H1 (cell line): ENCODE results near the gene LRRC32. TPM values are rescaled to one million over a fixed set of nuclear protein-coding genes. Genes with fewer than 3 reads are reported as not detected.

ENCODE experiments used
- CTCF ChIA-PET: fragments of 300-600 bp; sonication (Branson Sonifier 250); formaldehyde crosslinking; loops from one replicate; lab custom pipeline; 2021; ENCODE audit not compliant: partially characterized antibody; lab: Charles Lee
- POLR2A ChIA-PET: fragments of 300-600 bp; sonication (Branson Sonifier 250); formaldehyde crosslinking; loops from one replicate; lab custom pipeline; 2021; ENCODE audit warnings: inconsistent platforms; ENCODE audit not compliant: partially characterized antibody; lab: Charles Lee
- DNase-seq, 2 experiments: peaks; one replicate each; pipeline versions ENCODE4 v3.0.0 to v3.0.0-alpha.2; 2010 to 2022; ENCODE audit warnings: low spot score in 2 of 2, low read depth in 1 of 2, mixed read lengths in 1 of 2
- FAIRE-seq: peaks from 2 replicates; lab custom pipeline; 2011; peaks lifted over from hg19 to GRCh38; lab: Jason Lieb, UNC
- H2AFZ ChIP-seq: 2 replicates; pipeline ENCODE4 v1.8.1; 2012; ENCODE audit warnings: low read length, inconsistent platforms
- H2AK5ac ChIP-seq: 2 replicates; pipeline ENCODE4 v1.6.1; 2013; ENCODE audit warnings: low read depth, low read length
- H2BK120ac ChIP-seq: replicated peaks from 2 replicates; pipeline ENCODE3; 2013; ENCODE audit warnings: low read depth, low read length, inconsistent platforms
- H2BK12ac ChIP-seq: 2 replicates; pipeline ENCODE4 v1.6.1; 2013; ENCODE audit warnings: low read depth, low read length
- H2BK15ac ChIP-seq: 2 replicates; pipeline ENCODE4 v1.6.1; 2013; ENCODE audit warnings: low read length
- H2BK20ac ChIP-seq: 2 replicates; pipeline ENCODE4 v1.6.1; 2013; ENCODE audit warnings: low read length
- H2BK5ac ChIP-seq: 2 replicates; pipeline ENCODE4 v1.6.1; 2013; ENCODE audit warnings: low read depth, low read length
- H3K14ac ChIP-seq: 2 replicates; pipeline ENCODE4 v1.6.1; 2013; ENCODE audit warnings: inconsistent platforms; ENCODE audit not compliant: insufficient read length
- H3K18ac ChIP-seq: 2 replicates; pipeline ENCODE4 v1.6.1; 2013; ENCODE audit warnings: low read length; ENCODE audit errors: extremely low read depth
- H3K23ac ChIP-seq: 2 replicates; pipeline ENCODE4 v1.6.1; 2013; ENCODE audit warnings: inconsistent platforms; ENCODE audit not compliant: insufficient read length
- H3K23me2 ChIP-seq: 2 replicates; pipeline ENCODE4 v1.6.1; 2013; ENCODE audit warnings: low read depth, low read length
- H3K27ac ChIP-seq: 2 replicates; pipeline ENCODE4 v1.6.1; 2011; ENCODE audit warnings: low read depth, low read length, inconsistent platforms
- H3K27me3 ChIP-seq, 4 experiments: replicated peaks in 1 of 4; 1 replicate in 1 of 4; 2 replicates in 3 of 4; pipeline versions ENCODE4 v1.6.1 to v1.8.1; 2011 to 2013; ENCODE audit warnings: low read length in 3 of 4, mild to moderate bottlenecking in 3 of 4, inconsistent platforms in 2 of 4, mixed read lengths in 2 of 4, moderate library complexity in 1 of 4; ENCODE audit not compliant: control insufficient read depth in 3 of 4, insufficient read depth in 3 of 4; ENCODE audit errors: extremely low read depth in 1 of 4
- H3K36me3 ChIP-seq, 4 experiments: 2 replicates each; pipeline versions ENCODE4 v1.6.1 to v1.8.1; 2011 to 2013; ENCODE audit warnings: mild to moderate bottlenecking in 4 of 4, low read length in 3 of 4, moderate library complexity in 2 of 4, control low read depth in 1 of 4, inconsistent platforms in 1 of 4; ENCODE audit not compliant: insufficient read depth in 4 of 4, control insufficient read depth in 2 of 4
- H3K4ac ChIP-seq: replicated peaks from 2 replicates; pipeline ENCODE3; 2013; ENCODE audit warnings: low read length, low read depth, mixed read lengths, inconsistent platforms; ENCODE audit not compliant: insufficient read length
- H3K4me1 ChIP-seq, 4 experiments: replicated peaks in 1 of 4; 1 replicate in 1 of 4; 2 replicates in 3 of 4; pipeline versions ENCODE4 v1.6.1 to v1.8.1; 2011 to 2013; ENCODE audit warnings: low read length in 3 of 4, inconsistent platforms in 2 of 4, mixed read lengths in 1 of 4; ENCODE audit not compliant: insufficient read depth in 4 of 4, control insufficient read depth in 3 of 4
- H3K4me2 ChIP-seq, 2 experiments: 2 replicates each; pipeline versions ENCODE4 v1.6.1 to v1.8.1; 2011 to 2013; ENCODE audit warnings: low read depth in 2 of 2, low read length in 2 of 2, control low read depth in 1 of 2, inconsistent platforms in 1 of 2, mild to moderate bottlenecking in 1 of 2; ENCODE audit not compliant: insufficient read depth in 1 of 2
- H3K4me3 ChIP-seq, 4 experiments: fragments of 200-600, 300-600 bp in 1 of 4; sonication (generic), shearing (Covaris generic), sonication (Bioruptor Twin) in 1 of 4; 2 replicates each; pipeline versions ENCODE4 v1.5.1 to v1.8.1; 2011 to 2016; ENCODE audit warnings: low read length in 4 of 4, low read depth in 3 of 4, control low read depth in 2 of 4, inconsistent platforms in 2 of 4, mild to moderate bottlenecking in 2 of 4, mixed read lengths in 1 of 4, moderate library complexity in 1 of 4; ENCODE audit not compliant: insufficient read depth in 2 of 4; ENCODE audit errors: extremely low read depth in 1 of 4
- H3K56ac ChIP-seq: replicated peaks from 2 replicates; pipeline ENCODE3; 2013; ENCODE audit warnings: low read depth, mild to moderate bottlenecking, mixed read lengths, low read length, inconsistent platforms; ENCODE audit not compliant: insufficient read length
- H3K79me1 ChIP-seq: 2 replicates; pipeline ENCODE4 v1.6.1; 2013; ENCODE audit warnings: low read depth, low read length, control low read depth
- H3K79me2 ChIP-seq, 2 experiments: 2 replicates each; pipeline versions ENCODE4 v1.6.1 to v1.8.1; 2012 to 2013; ENCODE audit warnings: low read length in 2 of 2, mild to moderate bottlenecking in 2 of 2, inconsistent platforms in 1 of 2; ENCODE audit not compliant: insufficient read depth in 2 of 2, control insufficient read depth in 1 of 2
- H3K9ac ChIP-seq, 4 experiments: replicated peaks in 1 of 4; 1 replicate in 1 of 4; 2 replicates in 3 of 4; pipeline versions ENCODE4 v1.6.1 to v1.8.1; 2011 to 2013; ENCODE audit warnings: low read depth in 3 of 4, low read length in 3 of 4, control low read depth in 2 of 4, mild to moderate bottlenecking in 2 of 4, moderate library complexity in 2 of 4, inconsistent platforms in 1 of 4; ENCODE audit errors: extremely low read depth in 1 of 4
- H3K9me3 ChIP-seq, 2 experiments: 2 replicates each; pipeline versions ENCODE4 v1.6.1 to v1.8.1; 2012 to 2013; ENCODE audit warnings: mild to moderate bottlenecking in 2 of 2, moderate library complexity in 2 of 2, control low read depth in 1 of 2, inconsistent platforms in 1 of 2, low read depth in 1 of 2, low read length in 1 of 2, mixed read lengths in 1 of 2; ENCODE audit not compliant: insufficient read depth in 2 of 2
- H4K20me1 ChIP-seq, 2 experiments: replicated peaks in 1 of 2; 2 replicates each; pipeline versions ENCODE3 to v1.8.1; 2011 to 2013; ENCODE audit warnings: inconsistent platforms in 2 of 2, low read length in 2 of 2, mild to moderate bottlenecking in 1 of 2; ENCODE audit not compliant: insufficient read depth in 2 of 2, control insufficient read depth in 1 of 2
- H4K5ac ChIP-seq: 2 replicates; pipeline ENCODE4 v1.6.1; 2013; ENCODE audit warnings: low read length, low read depth, mixed read lengths, inconsistent platforms; ENCODE audit not compliant: insufficient read length
- H4K8ac ChIP-seq: 2 replicates; pipeline ENCODE4 v1.8.0; 2013; ENCODE audit warnings: mild to moderate bottlenecking, moderate library complexity, low read length, inconsistent platforms; ENCODE audit not compliant: insufficient read depth; ENCODE audit errors: extremely low read depth
- H4K91ac ChIP-seq: replicated peaks from 2 replicates; pipeline ENCODE3; 2013; ENCODE audit warnings: low read length, mixed read lengths, inconsistent platforms; ENCODE audit not compliant: insufficient read length
- KDM4A ChIP-seq: IDR thresholded peaks from one replicate; pipeline ENCODE4 v1.7.1; 2012; ENCODE audit warnings: low read depth, mild to moderate bottlenecking, moderate library complexity, low read length, inconsistent platforms; ENCODE audit not compliant: severe bottlenecking
- whole genome bisulfite sequencing, 2 experiments: shearing (Covaris generic) in 1 of 2; methylation state at CpG; one replicate each; pipeline versions ENCODE4 v1.1.6 to v1.1.7; 2013 to 2015; ENCODE audit warnings: low lambda C conversion rate in 2 of 2, mixed read lengths in 2 of 2, inconsistent platforms in 1 of 2, low coverage in 1 of 2, missing lambda C conversion rate in 1 of 2; ENCODE audit not compliant: insufficient replicate concordance in 2 of 2, insufficient coverage in 1 of 2, insufficient read length in 1 of 2; ENCODE audit errors: extremely low coverage in 1 of 2, missing lambda C conversion rate in 1 of 2; 5-methylcytosine and 5-hydroxymethylcytosine counted together
- polyA plus RNA-seq, 7 experiments: library from polyadenylated mRNA; depleted of rRNA in 3 of 7; stranded (reverse) in 5 of 7; unstranded in 2 of 7; fragments of >200 nt in 5 of 7; fragments of 200-250 nt in 2 of 7; gene quantifications; 1 replicate in 5 of 7; 2 replicates in 1 of 7; 4 replicates in 1 of 7; pipeline versions ENCODE4 v1.2.1 to v1.2.3, GENCODE V29; 2011 to 2013; ENCODE audit warnings: missing spikeins in 2 of 7, mixed read lengths in 2 of 7
- total RNA-seq: library from RNA; stranded (reverse); fragmentation: NEBNext Ultra II Directional; extraction: Animal tissue kit (Norgen Biotek cat#: 25700); gene quantifications from 2 replicates; pipeline ENCODE4 v1.2.1, GENCODE V29; 2021
- TF ChIP-seq, protein P1 (sequence below): IDR thresholded peaks from 2 replicates; pipeline ENCODE4 v1.6.1; 2012; ENCODE audit warnings: inconsistent platforms
- TF ChIP-seq, protein P2 (sequence below): IDR thresholded peaks from 2 replicates; pipeline ENCODE4 v1.6.1; 2012; ENCODE audit warnings: inconsistent platforms

Gene LRRC32
- total and polyA plus RNA-seq, 2 of the 8 experiments (the other 6 are each of a cell fraction or from before 2014, with no cell fraction given), result 0.99 to 1.9 TPM

DNA sequence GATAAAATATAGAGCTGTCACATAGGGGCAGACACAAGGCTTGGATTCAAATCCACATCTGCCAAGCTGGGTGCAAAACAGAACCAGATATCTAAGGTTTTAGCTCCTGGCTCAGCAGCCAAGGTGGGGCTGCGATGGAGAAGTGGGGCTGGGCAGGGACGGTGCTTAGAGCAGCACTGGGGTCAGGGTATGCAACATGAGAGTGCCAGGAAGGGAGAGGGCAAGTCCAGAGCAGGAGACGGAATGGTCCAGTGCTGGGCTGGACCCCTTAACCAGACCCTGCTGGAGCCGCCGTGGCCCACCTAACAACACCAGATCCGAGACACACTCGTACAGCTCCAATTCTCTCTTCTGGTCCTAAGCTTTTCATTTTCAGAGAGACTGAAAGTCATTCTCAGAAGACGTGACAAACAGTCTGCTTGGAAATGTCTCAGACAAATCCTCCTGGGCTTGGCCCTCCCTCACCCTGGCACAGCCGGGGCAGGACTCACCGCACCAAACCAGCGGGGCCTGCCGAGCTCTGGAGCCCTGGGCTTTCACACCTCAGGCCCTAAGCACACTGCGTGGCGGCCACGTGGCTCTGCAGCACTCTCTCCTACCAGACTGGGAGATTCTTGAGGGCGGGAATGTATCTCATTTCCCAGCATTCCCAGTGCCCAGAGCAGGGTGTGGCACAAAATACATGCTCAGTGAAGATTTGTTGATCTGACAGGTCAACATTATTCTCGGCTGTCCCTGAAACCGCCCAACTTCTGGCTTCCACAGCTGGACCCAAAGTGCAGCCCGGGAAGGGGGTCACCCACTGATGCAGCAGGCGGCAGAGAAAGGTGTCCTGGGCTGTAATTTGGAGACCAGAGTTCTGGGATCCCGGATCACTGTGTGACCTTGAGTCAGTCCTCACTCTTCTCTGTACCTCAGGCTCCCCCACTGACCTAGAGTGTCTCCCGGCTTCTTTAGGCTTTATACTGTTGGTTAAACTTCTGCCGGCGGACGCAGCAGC is 11.6 kb downstream of the LRRC32 start:
- FAIRE-seq, result no peak
- Histone ChIP-seq H2AK5ac (no peak overlapping the region), H2BK120ac (no peak overlapping the region), H4K20me1 (no peaks in the 10 kb centered on the region), H3K4ac (no peak overlapping the region), H3K4me2 (no peak overlapping the region), H4K5ac (no peak overlapping the region), H3K23me2 (no peaks in the 10 kb centered on the region), H3K4me3 (no peak overlapping the region), H4K8ac (peak overlapping the region; percentile 22; the same call in 1 of the 2 replicates), H4K91ac (no peak overlapping the region), H2BK20ac (no peak overlapping the region), H3K27me3 (no peaks in the 10 kb centered on the region; a peak in 1 of 7 replicates), H3K23ac (no peak overlapping the region), H3K4me1 (peaks cover 3 to 18% (median 6%) of the 10 kb centered on the region in 4 experiments), H3K9ac (no peak overlapping the region), H3K9me3 (no peaks in the 10 kb centered on the region), H3K79me2 (no peaks in the 10 kb centered on the region), H2BK12ac (no peak overlapping the region), H3K27ac (no peak overlapping the region), H3K14ac (no peak overlapping the region), H2BK15ac (no peak overlapping the region), H3K18ac (no peak overlapping the region), H2AFZ (no peak overlapping the region), H3K36me3 (no peaks in the 10 kb centered on the region), H3K56ac (no peak overlapping the region), H3K79me1 (no peaks in the 10 kb centered on the region), H2BK5ac (no peak overlapping the region)
- TF ChIP-seq, protein P1, sequence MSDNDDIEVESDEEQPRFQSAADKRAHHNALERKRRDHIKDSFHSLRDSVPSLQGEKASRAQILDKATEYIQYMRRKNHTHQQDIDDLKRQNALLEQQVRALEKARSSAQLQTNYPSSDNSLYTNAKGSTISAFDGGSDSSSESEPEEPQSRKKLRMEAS, result peak; percentile 58
- TF ChIP-seq KDM4A, result no peak
- TF ChIP-seq, protein P2, sequence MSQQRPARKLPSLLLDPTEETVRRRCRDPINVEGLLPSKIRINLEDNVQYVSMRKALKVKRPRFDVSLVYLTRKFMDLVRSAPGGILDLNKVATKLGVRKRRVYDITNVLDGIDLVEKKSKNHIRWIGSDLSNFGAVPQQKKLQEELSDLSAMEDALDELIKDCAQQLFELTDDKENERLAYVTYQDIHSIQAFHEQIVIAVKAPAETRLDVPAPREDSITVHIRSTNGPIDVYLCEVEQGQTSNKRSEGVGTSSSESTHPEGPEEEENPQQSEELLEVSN, result peak; percentile 84
- no peak for DNase-seq
- CTCF ChIA-PET, result interaction anchor here (0.6 to 2.0 kb wide), 11 partner anchors 10 to 868 kb away, joined by 3 to 9 read pairs (median 3); no protein-coding TSS in a partner anchor
- POLR2A ChIA-PET, result no interaction called here
- 88% methylated on average over 22 of the region's 25 CpGs; no CpG with 5 or more reads in 1 of the 2 experiments for WGBS, 2 experiments
